Nephron progenitor cell (in vitro differentiated cells): Measurements from ENCODE around the gene CDKN2C.

ENCODE experiments used
- DNase-seq: peaks from one replicate; pipeline ENCODE4 v3.0.0; 2021
- H3K27ac Mint-ChIP-seq: 2 replicates; pipeline ENCODE4 v1.8.0; 2021; ENCODE audit warnings: mild to moderate bottlenecking, moderate library complexity, mixed read lengths
- H3K27me3 Mint-ChIP-seq: 2 replicates; pipeline ENCODE4 v1.8.0; 2021; ENCODE audit warnings: mild to moderate bottlenecking, low read depth, mixed read lengths; ENCODE audit not compliant: poor library complexity
- H3K36me3 Mint-ChIP-seq: 2 replicates; pipeline ENCODE4 v1.8.0; 2021; ENCODE audit warnings: low read depth, mixed read lengths
- H3K4me1 Mint-ChIP-seq: 2 replicates; pipeline ENCODE4 v1.8.0; 2021; ENCODE audit warnings: mixed read lengths
- H3K4me3 Mint-ChIP-seq: 2 replicates; pipeline ENCODE4 v1.8.0; 2021; ENCODE audit warnings: mild to moderate bottlenecking, moderate library complexity, mixed read lengths
- H3K9me3 Mint-ChIP-seq: 2 replicates; pipeline ENCODE4 v1.8.0; 2021; ENCODE audit warnings: mild to moderate bottlenecking, moderate library complexity, mixed read lengths
- TF ChIP-seq, protein P1 (sequence below): fragments of 200-600 bp; sonication (generic); IDR thresholded peaks from 2 replicates; pipeline ENCODE4 v1.5.0; 2021; ENCODE audit warnings: antibody characterized with exemption

CDKN2C gene

DNA sequence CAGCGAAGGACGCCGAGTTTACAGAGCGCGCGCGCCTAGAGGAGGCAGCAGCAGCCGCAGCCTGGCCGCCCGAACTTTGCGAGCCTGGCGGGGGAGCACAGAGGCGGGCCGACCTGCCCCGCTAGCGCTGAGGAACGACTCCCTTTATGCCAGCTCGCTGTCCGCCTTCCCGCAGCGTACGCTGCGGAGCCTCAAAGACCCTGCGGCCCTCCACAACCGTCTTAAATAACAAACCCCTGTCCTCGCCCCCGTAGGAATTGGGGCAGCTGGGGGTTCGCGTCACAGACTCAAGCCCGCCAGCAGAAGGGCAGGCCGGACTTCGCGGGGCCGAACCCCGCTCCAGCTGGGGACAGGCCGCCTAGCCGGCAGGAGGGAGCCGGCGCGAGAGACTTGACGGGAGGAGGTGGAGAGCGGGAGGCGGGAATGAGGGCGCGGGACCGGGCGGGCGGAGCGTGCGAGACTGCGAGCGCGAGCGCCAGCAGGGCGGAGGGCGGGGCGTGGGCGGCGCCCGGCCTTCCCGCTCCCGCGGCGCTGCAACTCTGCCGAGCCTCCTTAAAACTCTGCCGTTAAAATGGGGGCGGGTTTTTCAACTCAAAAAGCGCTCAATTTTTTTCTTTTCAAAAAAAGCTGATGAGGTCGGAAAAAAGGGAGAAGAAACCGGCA, 1.8 kb upstream of the CDKN2C start:
- H3K36me3 Mint-ChIP-seq, result no peaks in the 10 kb centered on the region
- no peak overlapping the region for H3K27ac Mint-ChIP-seq
- DNase-seq, result peak; percentile 85
- H3K27me3 Mint-ChIP-seq, result peaks cover 90% of the 10 kb centered on the region
- peaks cover 13% of the 10 kb centered on the region for H3K4me1 Mint-ChIP-seq
- peaks cover 3% of the 10 kb centered on the region for H3K9me3 Mint-ChIP-seq
- TF ChIP-seq, protein P1, sequence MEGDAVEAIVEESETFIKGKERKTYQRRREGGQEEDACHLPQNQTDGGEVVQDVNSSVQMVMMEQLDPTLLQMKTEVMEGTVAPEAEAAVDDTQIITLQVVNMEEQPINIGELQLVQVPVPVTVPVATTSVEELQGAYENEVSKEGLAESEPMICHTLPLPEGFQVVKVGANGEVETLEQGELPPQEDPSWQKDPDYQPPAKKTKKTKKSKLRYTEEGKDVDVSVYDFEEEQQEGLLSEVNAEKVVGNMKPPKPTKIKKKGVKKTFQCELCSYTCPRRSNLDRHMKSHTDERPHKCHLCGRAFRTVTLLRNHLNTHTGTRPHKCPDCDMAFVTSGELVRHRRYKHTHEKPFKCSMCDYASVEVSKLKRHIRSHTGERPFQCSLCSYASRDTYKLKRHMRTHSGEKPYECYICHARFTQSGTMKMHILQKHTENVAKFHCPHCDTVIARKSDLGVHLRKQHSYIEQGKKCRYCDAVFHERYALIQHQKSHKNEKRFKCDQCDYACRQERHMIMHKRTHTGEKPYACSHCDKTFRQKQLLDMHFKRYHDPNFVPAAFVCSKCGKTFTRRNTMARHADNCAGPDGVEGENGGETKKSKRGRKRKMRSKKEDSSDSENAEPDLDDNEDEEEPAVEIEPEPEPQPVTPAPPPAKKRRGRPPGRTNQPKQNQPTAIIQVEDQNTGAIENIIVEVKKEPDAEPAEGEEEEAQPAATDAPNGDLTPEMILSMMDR, result peak; percentile 19
- peak overlapping the region; percentile 83 for H3K4me3 Mint-ChIP-seq

DNA sequence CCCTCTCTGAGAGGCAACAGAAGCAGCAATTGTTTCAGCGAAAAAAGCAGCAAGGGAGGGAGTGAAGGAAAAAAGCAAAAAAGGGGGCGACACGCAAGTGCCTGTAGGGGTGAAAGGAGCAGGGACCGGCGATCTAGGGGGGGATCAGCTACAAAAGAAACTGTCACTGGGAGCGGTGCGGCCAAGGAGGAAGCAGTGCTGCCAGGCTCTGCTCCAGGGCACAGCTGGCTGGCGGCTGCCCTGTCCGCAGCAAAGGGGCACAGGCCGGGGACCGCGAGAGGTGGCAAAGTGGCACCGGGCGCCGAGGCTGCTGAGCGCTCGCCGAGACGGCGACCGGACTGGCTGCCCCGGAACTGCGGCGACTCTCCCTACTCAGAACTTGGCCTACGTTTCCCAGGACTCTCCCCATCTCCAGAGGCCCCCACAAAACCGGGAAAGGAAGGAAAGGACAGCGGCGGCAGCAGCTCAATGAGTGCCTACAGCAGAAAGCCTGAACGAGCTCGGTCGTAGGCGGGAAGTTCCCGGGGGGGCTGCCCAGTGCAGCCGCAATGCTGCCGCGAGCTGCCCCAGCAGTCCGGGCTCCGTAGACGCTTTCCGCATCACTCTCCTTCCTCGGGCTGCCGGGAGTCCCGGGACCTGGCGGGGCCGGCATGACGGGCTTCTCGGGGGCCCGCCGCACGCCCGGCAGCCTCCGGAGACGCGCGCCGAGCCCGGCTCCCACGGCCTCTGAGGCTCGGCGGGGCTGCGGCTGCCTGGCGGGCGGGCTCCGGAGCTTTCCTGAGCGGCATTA, 1.0 kb upstream of the CDKN2C start:
- Mint-ChIP-seq H3K27me3 (peaks cover 96% of the 10 kb centered on the region), H3K4me1 (peaks cover 13% of the 10 kb centered on the region), H3K36me3 (no peaks in the 10 kb centered on the region), H3K9me3 (peaks cover 3% of the 10 kb centered on the region), H3K27ac (no peak overlapping the region), H3K4me3 (peak overlapping the region; percentile 83)
- TF ChIP-seq, protein P1, result no peak
- DNase-seq, result peak; percentile 47

DNA sequence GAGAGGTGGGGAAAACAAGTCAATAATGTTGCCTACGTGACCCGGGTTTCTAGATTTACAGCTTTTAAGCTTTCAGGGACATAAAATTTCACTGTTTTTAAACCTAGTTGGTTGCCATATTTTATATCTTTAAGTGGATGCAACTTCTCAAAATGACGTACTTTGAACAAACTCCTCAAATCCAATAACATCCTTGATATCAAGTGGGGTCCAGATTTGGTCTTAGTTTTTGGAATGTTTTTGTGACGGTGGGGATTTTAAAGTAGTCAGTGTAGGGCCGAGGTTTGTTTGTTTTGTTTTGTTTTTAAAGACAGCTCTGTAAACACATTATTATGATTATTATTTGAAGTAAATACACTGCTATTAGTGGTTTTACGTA, 453 bp downstream of the CDKN2C start:
- Mint-ChIP-seq H3K36me3 (no peaks in the 10 kb centered on the region), H3K9me3 (peaks cover 3% of the 10 kb centered on the region), H3K4me3 (peak overlapping the region; percentile 79), H3K27ac (no peak overlapping the region), H3K27me3 (peaks cover 96% of the 10 kb centered on the region), H3K4me1 (peaks cover 13% of the 10 kb centered on the region)
- DNase-seq, result no peak
- TF ChIP-seq, protein P1, result no peak

DNA sequence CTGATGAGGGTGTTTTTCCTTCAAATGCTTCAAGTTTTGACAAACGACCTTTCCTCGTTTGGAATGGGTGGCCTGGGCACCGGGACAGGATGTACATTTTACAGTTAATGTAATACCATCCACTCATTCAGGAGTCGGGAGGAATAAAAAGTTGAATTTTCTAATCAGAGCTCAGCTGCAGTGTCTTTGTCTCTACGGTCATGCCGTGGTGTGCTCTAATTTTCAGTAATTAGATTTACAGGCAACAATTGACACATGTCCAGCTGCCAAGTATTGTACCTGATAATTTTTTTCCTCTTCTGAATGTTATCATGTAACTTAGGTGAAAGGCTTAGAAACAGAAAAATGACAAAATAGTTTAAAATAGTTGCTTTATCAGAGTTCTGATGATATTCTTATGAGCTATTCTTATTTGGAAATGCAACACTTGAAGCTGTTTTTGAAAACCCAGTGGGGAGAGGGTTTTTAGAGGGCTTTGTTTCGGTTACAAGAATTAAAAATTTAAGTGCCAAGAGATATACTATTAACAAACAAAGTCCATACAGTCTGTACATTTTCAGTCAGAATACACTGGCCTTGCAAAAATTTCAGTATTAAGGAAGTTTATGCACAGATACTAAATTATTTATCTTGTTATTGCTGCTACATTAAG, 1.0 kb downstream of the CDKN2C start:
- Mint-ChIP-seq H3K9me3 (peaks cover 3% of the 10 kb centered on the region), H3K27ac (no peak overlapping the region), H3K4me3 (peak overlapping the region; percentile 79), H3K36me3 (no peaks in the 10 kb centered on the region), H3K4me1 (peaks cover 13% of the 10 kb centered on the region), H3K27me3 (peaks cover 96% of the 10 kb centered on the region)
- TF ChIP-seq, protein P1, result no peak
- no peak for DNase-seq

DNA sequence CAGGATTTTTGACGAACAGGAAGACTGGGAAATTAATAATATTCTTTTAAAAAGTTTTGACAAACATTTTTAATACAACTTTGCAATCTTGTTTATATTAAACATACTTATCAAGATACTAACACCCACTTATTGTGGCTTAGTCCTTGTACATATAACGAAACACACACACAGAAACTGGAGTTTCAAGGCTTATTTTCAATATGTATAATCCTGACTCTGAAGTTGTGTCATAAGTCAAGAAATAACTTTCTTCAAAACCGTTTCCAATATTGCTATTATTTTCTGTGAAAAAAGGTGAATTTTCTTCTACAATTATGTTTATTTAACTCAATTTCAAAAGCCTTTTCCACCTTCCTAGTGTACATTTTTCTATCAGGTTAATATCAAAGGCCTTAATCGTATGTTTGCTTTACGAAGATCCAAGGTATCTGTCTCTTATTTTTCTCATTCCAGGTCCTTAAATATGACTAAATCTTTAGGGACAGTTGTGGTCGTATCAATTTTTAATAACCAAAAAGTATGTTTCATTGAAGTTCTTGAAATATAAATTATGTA, 1.8 kb downstream of the CDKN2C start:
- no peak overlapping the region for H3K27ac Mint-ChIP-seq

More for the DNA sequence above, 1.8 kb downstream of the CDKN2C start:
- Mint-ChIP-seq H3K9me3 (peaks cover 3% of the 10 kb centered on the region), H3K36me3 (no peaks in the 10 kb centered on the region), H3K4me1 (peaks cover 16% of the 10 kb centered on the region), H3K27me3 (peaks cover 96% of the 10 kb centered on the region), H3K4me3 (no peak overlapping the region)
- TF ChIP-seq, protein P1, result no peak
- no peak for DNase-seq
